Measurements from ENCODE around the gene CLTB.
A peak's percentile ranks its signal among the peaks of the same experiment; 100 is the strongest.
"Not testable (repeated sequence)": the region's sequence is repeated elsewhere in the genome, so short reads cannot be mapped to it uniquely, and the experiment has no call there.

Gene CLTB

DNA sequence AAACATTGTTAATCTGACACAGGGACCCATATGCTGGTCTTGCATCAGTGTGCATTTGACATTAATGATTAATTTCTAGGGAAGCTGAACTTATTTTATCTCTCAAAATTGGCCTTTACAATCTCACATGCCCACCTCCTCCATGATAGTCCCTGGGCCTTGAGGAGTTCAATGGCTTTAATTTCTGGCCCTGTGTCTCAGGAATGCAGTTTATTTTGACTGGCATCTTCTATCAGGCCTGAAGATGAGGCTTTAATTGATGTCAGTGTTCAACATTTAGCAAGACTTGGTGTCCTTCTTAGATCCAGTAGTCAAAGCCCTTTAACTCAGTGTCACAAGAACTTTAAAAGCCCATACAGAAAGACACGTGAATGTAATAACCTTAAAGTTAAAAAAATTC, 10.5 kb upstream of the CLTB start:
- no peak for DNase-seq

- no peak for DNase-seq
Observed at GRCh38 chr5:176425791-176426190, 9.5 kb upstream of the CLTB start.

- no peak for DNase-seq
Observed at GRCh38 chr5:176425138-176425537, 8.8 kb upstream of the CLTB start.

GRCh38 chr5:176424181-176424580, 7.8 kb upstream of the CLTB start:
- no peak for DNase-seq

DNA sequence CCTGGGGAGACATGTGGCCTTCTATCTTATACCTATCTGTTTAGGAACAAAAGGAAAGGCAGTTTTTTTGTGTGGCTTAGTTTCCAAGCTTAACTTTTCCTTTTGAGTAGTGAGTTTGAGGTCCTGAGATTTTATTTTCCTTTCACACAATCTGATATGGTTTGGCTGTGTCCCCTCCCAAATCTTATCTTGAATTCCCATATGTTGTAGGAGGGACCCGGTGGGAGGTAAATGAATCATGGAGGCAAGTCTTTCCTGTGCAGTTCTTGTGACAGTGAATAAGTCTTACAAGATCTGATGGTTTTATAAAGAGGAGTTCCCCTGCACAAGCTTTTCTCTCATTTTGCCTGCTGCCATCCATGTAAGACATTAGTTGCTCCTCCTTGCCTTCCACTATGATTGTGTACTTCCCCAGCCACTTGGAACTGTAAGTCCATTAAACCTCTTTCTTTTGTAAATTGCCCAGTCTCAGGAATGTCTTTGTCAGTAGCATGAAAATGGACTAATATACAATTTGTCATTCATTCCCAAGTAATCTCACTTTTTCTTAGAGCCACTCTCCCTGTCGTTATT, 4.7 kb upstream of the CLTB start:
- DNase-seq = no peak

DNA sequence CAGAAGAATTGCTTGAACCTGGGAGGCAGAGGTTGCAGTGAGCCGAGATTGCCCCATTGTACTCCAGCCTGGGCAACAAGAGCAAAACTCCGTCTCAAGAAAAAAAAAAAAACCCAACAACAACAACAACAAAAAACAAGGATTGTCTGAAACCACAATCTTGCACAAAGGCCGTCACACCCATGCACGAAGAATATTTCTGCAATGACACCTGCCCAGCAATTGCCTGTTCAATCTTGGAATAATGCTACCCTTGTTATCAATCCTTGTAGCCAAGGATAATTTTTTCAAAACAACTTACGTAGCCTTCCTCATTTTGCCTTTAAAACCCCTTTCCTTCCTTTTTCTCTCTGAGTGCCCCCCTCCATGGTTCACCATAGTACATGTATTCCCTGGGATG, 3.7 kb upstream of the CLTB start:
- no peak for DNase-seq

DNA sequence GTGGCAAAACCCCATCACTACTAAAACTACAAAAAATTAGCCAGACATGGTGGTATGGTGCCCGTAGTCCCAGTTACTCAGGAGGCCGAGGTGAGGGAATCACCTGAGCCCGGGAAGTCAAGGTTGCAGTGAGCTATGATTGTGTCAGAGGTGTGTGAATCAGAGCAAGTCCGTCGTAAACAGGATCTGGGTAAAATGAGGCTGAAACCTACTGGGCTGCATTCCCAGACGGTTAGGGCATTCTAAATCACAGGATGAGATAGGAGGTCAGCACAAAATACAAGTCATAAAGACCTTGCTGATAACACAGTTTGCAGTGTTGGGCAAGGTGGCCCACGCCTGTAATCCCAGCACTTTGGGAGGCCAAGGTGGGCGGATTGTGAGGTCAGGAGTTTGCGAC, 1.9 kb upstream of the CLTB start:
- DNase-seq = no peak

DNA sequence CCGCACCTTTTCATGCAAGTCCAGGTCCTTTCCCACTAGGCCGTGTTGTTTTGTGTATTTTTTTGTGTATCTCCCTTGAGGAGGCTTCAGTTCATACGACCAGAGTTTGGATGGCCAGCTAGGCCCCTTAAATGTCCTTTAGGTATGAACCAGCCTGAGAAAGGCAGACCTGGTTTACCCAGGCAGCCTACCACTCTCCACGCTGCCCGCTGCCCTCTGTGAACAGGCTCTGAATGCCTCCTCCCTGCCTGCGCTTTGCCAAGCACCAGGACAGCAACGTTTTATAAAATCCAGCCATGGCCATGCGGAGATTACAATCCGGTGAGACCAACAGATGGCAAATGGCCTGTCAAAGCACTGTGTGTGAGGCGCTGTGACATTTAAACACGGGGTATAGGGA, 626 bp upstream of the CLTB start:
- no peak for DNase-seq

- DNase-seq = peak; percentile 16
Observed at GRCh38 chr5:176415240-176415951, 943 bp downstream of the CLTB start.

GRCh38 chr5:176414704-176415103, 1.6 kb downstream of the CLTB start:
- DNase-seq = no peak

GRCh38 chr5:176413709-176414191, 2.6 kb downstream of the CLTB start:
- no peak for DNase-seq

GRCh38 chr5:176413255-176413565, 3.1 kb downstream of the CLTB start:
- no peak for DNase-seq

DNA sequence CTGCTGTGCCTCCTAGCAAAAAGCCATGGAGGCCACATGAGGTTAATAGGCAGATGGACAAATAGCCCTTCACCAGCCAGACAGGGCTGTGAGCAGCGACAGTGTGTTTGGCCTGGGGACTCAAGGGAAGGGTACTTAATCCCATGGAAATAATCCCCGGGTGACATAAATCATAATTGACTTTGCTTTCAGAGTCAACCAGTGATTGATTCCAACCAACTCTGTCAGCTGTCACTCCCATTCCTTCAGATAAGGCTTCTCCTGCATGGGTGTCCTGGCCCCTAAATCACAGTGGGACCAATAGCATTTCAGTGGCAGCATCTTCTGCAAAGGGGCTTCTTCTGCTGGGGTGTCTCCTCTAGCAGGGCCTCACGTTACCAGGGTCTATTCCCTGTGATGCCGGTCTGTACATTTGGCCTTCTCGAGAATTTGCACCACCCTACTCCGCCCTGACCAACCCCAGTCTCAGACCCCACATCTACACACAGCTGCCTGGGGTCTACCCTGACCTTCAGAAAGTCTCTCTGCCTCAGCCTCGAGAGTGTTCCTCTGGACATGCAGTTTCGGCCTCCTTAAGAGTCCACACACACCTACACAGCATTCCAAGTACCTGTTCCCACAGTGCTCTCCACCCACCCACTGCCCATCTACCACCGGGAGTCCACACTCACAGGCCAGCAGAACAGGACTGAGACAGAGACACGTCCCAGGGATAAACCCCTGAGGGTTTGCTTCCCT, 3.7 kb downstream of the CLTB start:
- DNase-seq = no peak

- no peak for DNase-seq
Observed at GRCh38 chr5:176410486-176411180, 5.7 kb downstream of the CLTB start.

GRCh38 chr5:176409765-176410164, 6.6 kb downstream of the CLTB start:
- DNase-seq = no peak

DNA sequence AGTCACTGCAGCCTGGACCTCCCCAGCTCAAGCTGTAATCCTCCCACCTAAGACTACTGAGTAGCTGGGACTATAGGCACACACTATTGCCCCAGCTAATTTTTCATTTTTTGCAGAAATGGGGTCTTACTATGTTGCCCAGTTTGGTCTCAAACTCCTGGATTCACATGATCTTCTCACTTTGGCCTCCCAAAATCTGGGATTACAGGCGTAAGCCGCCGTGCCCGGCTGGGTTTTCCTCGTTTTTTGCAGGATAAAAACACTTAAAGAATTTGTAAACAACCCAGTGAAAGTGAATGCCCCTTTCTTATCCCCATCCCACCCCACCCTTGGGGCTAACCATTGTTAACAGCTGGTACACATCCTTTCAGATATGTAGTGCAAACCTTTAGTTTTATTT, 7.7 kb downstream of the CLTB start:
- DNase-seq = no peak

DNA sequence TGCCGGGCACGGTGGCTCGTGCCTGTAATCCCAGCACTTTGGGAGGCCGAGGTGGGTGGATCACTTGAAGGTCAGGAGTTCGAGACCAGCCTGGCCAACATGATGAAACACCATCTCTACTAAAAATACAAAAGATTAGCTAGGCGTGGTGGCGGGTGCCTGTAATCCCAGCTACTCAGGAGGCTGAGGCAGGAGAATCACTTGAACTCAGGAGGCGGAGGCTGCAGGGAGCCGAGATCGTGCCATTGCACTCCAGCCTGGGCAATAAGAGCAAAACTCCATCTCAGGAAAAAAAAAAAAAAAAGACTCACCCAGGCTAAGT, 8.1 kb downstream of the CLTB start:
- DNase-seq = not testable (repeated sequence)

GRCh38 chr5:176407456-176408251, 8.7 kb downstream of the CLTB start:
- DNase-seq = no peak

GRCh38 chr5:176406436-176407052, 9.8 kb downstream of the CLTB start:
- DNase-seq = no peak

DNA sequence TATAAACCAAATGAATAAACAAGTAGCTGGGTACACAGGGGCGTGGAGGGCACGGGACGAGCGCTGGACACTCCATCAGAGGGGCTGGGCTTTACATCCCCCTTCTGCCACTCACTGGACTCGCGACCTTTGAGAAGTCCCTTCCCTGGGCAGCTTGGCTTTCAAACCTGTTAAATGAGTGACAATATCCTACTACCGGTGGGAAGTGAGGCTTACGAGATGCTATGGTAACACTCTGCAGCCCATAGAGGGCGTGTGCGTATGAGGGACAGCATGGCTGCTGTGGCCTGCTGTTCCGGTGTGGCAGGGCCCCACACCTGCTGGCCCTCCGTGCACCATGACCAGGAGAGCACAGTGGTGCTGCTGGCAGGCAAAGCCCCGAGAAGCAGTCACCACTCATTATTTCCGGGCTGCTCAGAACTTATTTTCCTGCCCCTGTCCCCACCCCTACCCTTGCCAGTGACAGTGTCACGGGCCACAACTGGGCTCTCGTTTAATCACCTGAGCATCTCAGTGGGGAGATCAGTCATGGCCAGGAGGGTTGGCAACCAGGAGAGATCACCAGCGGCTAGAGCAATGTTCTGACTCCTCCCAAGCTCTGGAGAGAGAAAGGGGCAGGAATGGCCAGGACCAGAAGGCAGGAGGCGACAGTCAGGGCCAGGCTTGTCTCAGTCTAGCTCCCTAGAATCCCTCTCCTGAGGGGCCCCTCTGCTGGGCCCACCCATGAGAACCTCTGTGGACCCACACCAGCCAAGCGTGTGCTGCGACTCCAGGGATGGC, 10.5 kb downstream of the CLTB start:
- no peak for DNase-seq

GRCh38 chr5:176401281-176402205, 14.8 kb downstream of the CLTB start:
- no peak for DNase-seq
